SK-MEL-5 (cell line): Measurements from ENCODE around the gene LHX6. TPM values are rescaled to one million over a fixed set of nuclear protein-coding genes. Genes with fewer than 3 reads are reported as not detected.

Experiments used
- DNase-seq: peaks from one replicate; pipeline ENCODE4 v3.0.0-alpha.2; 2016; ENCODE audit warnings: low read depth, low spot score
- in situ Hi-C: cut with HindIII; loops from 2 replicates; pipeline ENCODE4 v1.10.0; 2016; ENCODE audit warnings: low sequenced_read_pairs, high pct_unique_total_duplicates, low pct_unique_long_range_greater_than_20kb
- total RNA-seq: library from RNA; depleted of rRNA; stranded (reverse); fragments of >200 nt; shearing (Covaris generic); gene quantifications from 2 replicates; pipeline ENCODE4 v1.2.3, GENCODE V29; 2014; rRNA removed

LHX6 gene
- total RNA-seq, 1 experiment from 2014 or later, result 2.4 TPM

DNA sequence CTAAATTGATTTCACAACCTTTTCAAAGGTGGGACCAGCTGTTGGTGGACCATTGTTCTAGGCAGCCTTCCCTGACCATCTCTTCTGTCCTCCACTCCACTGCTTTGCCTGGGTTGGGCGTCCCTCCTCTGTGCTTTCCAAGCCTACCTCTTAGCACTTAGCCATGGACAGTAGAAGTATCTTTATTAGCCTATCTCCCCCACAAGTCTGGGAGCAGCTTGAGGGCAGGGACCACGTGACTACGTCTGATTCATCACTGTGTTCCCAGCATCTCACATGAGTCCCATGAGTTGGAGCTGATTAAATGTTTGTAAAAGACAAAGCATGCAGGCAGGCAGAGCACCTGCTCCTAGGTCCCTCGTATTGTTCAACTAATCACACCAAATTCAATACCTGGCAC, 48.1 kb downstream of the LHX6 start:
- DNase-seq, result peak; percentile 80
- in situ Hi-C loops, result no loop called here

DNA sequence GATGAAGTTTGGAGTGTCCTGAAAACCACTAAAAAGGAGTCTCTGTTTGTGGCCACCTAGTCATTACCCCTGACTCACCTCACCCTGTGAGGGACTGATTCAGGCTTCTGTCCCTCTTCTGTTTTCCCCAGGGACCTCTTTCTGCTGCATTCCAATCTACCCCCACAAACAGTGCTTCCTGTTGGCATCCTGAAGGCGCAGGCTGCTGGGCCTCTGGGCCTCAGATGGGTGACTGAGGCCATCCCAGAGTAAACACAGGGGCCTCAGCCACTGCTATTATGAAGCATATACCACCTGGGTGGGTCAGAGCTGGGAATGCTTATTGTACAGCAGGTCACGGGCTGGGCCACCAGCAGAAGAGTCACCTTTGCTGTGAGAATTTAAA, 49.1 kb downstream of the LHX6 start:
- peak; percentile 11 for DNase-seq
- in situ Hi-C loops, result no loop called here

DNA sequence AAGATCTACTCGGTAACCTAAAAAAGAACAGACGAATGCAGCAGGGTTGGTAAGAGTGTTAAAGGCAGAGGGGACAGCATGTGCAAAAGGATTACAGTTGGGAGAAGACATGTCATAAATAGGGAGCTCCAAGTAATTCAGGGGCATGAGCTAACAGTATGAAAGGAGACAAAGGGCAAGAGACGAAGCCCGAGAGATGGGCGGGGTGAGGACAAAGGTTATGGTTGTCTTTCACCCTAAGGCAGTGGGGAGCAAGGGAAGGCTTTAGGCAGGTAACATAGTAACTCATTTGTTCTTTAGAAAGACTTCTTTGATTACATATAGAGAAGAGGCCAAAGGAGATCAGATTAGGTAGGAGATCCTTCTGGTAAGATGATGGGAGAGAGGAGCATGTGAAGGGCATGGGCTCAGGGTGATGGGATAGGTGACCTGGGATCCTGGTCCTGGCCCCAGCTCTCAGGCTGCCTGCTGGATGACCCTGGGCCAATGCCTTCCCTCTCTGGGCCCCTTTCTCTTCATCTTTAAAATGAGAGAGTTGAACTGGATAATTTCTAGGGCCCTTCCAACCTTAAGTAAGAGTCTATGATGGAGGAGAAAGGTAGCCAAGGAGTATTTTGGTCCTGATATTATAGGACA, 49.6 kb downstream of the LHX6 start:
- in situ Hi-C loops, result no loop called here
- peak; percentile 7 for DNase-seq

DNA sequence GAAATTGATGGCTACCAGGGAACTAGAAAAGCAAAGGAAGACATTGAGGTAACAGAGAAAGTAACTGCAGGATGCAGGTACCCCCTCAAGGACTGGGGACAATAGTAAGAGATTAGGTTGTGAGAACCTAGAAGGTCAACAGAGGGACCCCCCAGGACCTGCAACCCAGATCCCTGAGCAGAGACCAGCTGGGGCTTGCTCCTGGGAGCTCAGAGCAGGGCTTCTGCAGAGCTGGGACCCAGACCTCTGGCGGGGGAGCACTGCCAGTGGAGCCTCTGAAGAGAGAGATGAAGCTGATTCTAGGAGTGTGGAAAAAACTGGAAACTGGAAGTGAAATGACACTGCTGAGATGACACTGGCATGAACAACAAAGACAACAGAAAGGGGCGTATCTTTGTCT, 51.8 kb downstream of the LHX6 start:
- in situ Hi-C loops, result no loop called here
- no peak for DNase-seq

DNA sequence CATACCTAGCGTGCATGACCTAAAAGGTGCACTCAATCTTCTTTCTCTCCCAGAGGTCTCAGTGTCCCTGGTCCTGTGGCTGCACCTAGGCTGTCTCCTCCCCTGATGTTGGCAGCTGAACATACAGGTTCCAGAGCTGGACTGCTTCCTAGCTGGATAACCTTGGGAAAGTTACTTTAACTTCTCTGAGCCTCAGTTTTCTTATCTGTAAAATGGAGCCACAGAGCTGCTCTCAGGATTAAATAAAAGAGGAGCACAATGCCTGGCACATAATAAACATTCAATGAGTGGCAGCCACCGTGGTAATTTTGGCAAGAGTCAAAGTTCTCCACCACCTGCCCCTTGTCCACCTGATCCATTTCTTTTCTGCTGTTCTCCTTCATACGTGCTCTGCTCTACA, 55.1 kb downstream of the LHX6 start:
- DNase-seq, result no peak
- in situ Hi-C loops, result no loop called here

DNA sequence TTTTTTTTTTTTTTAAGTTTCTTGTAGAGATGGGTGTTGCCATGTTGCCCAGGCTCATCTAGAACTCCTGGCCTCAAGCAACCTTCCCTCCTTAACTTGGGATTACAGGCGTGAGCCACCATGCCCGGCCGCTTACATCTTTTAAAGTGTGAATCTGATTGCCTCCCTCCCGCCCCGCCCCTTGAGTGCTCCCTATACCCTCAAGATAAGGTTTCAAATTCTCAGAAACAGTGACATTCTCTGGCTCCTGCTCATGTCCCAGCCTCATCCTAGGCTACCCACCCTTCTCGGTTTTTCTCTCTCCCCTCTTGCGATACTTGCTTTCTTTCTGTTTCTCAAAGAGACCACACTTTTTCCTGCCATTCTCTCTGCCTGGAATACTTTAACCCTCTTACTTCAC, 56.6 kb downstream of the LHX6 start:
- in situ Hi-C loops, result no loop called here
- DNase-seq, result no peak

DNA sequence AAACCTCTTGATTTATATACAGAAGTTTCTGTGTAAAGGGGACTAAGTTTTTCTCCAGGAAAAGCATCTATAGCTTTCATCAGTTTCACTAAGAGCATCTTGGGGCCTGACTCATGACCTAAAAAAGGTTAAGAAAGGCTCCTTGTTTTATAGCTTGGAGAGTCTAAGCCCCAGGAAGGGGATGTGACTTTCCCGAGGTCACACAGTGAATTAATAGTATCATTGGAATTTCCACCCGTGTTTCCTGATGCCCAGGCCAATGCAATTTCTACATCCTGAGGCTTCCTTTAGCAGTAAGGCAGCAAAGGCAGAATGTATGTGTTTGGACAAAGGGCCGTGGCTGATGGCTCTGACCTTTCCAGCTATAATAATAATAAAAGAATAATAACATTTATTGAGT, 60.4 kb downstream of the LHX6 start:
- DNase-seq, result peak; percentile 41
- in situ Hi-C loops, result no loop called here

DNA sequence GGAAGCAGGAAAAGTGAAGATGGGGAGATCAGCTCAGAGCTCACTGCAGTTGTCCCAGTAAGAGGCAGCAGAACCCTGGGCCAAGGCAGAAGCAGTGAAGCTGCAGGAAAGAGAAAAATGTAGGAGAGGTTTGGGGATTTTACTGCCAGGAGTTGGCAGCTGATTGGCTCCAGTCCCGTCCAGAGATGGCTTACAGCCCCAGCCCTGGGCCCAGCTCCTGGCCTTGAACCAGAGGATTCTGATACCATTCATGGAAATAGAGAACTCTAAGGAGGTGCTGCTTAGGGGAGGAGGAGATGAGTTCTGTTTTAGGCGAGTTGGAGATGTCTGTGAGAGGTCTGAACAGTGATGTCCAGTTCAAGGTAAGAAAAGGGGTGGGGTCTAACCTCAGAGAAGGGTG, 64.5 kb downstream of the LHX6 start:
- in situ Hi-C loops, result no loop called here
- no peak for DNase-seq

DNA sequence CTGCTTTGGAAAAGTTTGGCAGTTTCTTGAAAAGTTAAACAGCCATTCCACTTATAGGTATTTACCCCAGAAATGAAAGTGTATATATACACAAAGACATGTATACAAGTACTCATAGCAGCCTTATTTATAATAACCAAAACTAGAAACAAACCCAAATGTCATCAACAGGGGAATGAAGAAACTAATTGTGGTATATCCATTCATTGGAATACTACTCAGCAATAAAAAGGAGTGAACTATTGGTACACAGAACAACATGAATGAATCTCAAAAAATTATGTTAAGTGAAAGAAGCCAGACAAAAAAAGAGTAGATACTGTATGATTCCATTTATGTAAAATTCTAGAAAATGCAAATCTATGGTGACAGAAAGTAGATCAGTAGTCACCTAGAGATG, 66.3 kb downstream of the LHX6 start:
- DNase-seq, result no peak
- in situ Hi-C loops, result no loop called here

DNA sequence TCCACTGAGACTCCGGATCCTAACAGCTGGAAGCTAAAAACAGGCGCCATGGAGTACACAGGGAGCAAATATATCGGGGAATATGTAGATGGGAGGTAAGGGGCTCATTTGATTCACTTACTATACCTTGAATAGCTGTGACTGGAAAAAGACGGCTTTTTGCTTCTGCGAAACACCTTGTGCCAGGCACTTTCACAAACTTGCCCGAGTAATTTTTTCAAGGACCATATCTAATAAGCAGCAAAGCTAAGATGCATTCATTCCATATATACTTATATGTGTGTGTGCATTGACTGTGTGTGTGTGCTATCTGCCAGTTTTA, 68.9 kb downstream of the LHX6 start:
- in situ Hi-C loops, result no loop called here
- no peak for DNase-seq

DNA sequence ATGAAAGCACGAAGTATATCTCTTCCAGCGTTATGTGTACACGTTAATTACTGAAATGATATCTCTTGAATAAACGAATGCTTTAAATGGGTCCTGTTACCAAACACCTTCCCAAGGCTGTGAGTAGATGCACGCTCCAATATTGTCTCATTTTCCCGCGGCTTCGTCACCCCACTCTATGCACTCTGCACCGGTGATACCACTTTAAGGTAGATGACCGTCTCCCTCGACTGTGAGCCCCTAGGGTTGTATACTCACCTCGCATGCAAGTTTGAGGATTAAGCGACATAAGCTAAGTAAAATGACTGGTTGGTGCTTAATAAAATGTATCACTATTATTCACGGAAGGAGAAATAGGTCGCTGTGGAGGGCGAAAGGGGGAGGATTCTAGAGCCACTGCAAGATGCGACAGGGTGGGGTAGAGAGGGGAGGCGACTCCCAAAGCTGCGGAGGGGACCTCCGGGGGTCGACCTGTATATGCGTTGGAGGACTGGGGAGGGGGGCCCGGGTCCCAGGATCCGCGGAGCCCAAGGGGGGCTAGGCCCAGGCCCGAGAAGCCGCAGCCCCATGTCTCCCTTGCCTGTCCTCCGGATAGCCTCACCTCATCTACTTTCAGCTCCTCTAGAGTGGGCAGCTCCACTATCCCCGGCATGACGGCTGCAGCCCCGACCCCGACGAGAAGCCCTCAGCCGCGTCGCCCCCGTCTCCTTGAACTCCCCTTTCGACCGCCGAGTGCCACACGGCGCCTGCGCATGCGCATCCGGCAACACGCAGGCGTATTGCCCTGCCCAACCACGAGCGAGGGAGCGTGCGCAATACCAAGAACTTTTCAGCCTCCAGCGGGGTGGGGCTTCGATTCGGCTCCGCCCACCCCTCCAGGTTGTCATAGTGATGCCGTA, 69.5 kb downstream of the LHX6 start, which contains the start of the genes MORN5 and NDUFA8:
Gene MORN5 (plus strand): TSS at position 883 of the 899 bp plus-strand sequence. CDS start 65 bp downstream, outside the sequence.
Gene NDUFA8 (minus strand): TSS at position 754 of the 899 bp plus-strand sequence. CDS start 102 bp downstream, at position 652.
- in situ Hi-C loops, result no loop called here
- peak; percentile 97 for DNase-seq

DNA sequence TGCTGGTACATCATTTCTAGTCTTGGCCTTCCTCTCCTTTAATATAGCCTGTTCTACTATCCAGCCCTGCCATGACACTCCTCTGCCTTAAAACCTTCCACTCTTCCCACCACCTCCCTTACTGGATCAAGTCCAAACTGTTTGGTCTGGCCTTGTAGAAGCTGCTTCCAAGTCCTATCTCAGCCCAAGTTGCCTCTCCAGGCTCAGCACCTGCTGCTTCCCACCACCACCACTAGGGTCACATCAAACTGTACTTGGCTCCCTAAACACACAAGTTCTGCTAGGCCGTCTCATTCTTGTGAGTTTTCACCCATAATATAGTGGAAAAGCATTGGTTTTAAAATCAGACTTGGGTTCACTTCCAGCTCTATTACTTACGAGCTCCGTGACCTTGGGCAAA, 70.6 kb downstream of the LHX6 start:
- peak; percentile 77 for DNase-seq
- in situ Hi-C loops, result no loop called here

DNA sequence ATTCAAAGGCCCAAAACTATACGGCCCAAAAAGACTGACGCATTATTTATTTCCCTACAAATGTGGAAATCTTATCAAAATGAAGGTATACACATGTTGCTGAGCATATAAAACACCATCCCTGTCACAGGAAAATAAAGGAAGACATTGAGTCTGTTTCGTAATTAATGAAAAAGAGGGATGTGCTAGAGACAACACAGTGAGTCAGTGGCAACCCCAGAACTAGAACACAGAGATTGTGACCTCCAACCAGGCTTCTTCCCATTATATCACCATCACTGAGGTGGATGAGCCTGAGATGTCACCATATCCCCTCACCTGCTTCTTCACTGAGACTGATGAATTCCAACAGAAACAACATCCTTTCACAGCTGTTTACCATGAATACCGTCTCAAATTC, 73.0 kb downstream of the LHX6 start:
- in situ Hi-C loops, result no loop called here
- DNase-seq, result no peak

Other genes starting within 250 kb of the LHX6 start
- 1.4 and 1.6 TPM in 2 replicates for gene TTLL11, start 135.6 kb downstream of the LHX6 start, total RNA-seq
- gene NDUFA8, start 69.2 kb downstream of the LHX6 start, total RNA-seq, result 68.6 and 82.0 TPM in 2 replicates
- 0.32 TPM in 1 of 2 replicates, not detected in the other for gene MORN5, start 69.0 kb downstream of the LHX6 start, total RNA-seq
- gene RBM18, start 35.9 kb upstream of the LHX6 start, total RNA-seq, result 18.0 and 22.5 TPM in 2 replicates
- gene MRRF, start 35.9 kb upstream of the LHX6 start, total RNA-seq, result 94.4 and 101 TPM in 2 replicates
- gene PTGS1, start 142.1 kb upstream of the LHX6 start, total RNA-seq, result 0.03 and 0.53 TPM in 2 replicates
- not detected in 2 replicates for gene OR1J1, start 249.0 kb upstream of the LHX6 start, total RNA-seq